HG03469 (cell line): Measurements from ENCODE around the gene PPP1R12A.
"Not testable (repeated sequence)": the region's sequence is repeated elsewhere in the genome, so short reads cannot be mapped to it uniquely, and the experiment has no call there.

Source experiments
- ATAC-seq: cut with Tn5 transposase; IDR thresholded peaks from one replicate; pipeline ENCODE4 v1.9.1; 2021; ENCODE audit warnings: mild to moderate bottlenecking, moderate library complexity, moderate number of reproducible peaks; ENCODE audit not compliant: unreplicated experiment

The PPP1R12A gene

DNA sequence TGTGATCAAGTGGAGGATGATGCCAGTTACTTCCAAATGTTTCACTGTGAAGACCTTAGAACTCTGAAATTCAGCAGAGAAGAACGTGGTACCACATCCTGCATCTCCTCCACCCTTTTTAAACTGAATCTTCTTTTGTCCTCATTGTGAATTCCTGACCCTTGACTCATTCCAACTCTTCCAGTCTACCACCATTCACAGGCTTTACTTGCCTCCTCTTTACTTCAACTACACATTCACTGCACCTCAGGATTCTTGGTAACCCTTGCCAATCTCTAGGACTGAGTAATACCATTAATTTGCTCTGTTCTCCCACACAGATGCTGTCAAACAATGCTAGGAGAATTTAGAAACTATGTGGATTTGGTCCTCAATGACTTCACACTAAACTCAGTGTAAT, 37.3 kb downstream of the PPP1R12A start:
- ATAC-seq, result no peak

DNA sequence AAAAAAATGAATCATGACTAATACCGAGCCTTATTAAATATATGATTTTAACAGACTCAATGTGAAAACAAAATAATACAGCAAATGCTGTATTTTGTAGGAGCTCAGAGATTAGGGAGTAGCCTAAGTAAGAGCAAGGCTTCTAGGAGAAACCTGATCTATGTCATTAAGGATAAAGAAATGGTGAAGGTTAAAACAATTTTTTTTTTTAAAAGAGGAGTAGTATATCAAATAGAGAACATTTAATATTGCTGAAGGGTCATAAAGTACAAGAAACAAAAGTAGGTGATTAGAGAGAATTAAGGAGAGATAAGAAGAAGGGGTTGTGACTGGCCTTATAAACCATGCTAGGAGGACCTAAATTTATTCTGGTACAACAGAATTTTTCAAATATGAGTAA, 39.1 kb downstream of the PPP1R12A start:
- ATAC-seq, result no peak

- no peak for ATAC-seq
These were observed 39.8 kb downstream of the PPP1R12A start for GRCh38 chr12:79895071-79895470.

- ATAC-seq, result no peak
These were observed 43.3 kb downstream of the PPP1R12A start for GRCh38 chr12:79891506-79892162.

GRCh38 chr12:79887890-79888289, 47.0 kb downstream of the PPP1R12A start:
- ATAC-seq, result no peak

GRCh38 chr12:79886917-79887519, 47.9 kb downstream of the PPP1R12A start:
- ATAC-seq, result peak; percentile 75

DNA sequence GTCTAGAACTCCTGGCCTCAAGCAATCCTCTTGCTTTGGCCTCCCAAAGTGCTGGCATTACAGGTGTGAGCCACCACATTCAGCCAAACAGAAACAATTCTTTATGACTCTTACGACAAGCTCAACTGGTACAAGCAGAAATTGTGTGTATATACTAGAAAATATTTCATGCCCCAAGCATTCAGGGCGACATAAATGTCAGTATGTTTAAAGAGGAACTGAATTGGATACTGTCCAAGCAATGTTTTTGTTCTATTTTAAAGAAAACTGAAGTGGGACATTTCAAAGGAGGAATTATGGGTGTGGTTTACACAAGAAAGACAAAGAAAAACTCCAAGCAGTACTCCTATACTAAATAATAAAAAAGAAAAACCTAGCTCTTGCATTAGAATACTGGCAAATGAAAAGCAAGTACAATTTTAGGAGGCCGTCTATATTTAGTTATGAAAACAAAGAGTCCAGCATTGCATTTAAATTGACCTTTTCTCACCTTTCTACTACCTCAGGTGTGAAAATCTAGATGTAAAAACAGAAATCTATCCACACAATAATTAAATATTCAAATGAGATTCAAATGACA, 48.9 kb downstream of the PPP1R12A start:
- no peak for ATAC-seq

DNA sequence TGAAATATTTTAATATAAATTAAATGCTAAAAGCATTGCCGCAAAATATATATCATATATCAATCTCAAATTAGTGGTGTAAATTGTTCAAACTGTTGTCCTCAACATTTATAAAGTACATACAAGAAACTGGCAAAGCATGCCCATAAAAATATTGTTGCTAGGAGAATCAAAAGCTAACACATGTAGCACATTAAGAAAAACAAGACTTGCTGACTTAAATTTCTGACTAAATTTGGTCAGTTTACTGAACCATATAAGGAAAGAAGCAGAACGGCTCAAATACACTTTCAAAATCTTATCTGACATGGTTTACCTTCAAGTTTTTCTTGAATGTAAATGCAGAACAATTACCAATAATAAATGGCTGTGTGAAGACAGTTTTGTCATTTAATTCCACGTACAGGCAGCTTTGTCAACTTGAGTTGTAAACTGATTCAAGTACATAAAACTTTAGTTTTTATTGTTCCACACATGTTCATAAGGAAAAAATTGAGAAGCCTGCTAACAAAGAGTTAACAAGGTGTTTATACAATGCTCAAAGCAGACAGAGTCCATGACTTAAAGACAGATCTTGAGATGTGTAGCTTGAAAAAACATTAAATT, 50.4 kb downstream of the PPP1R12A start:
- ATAC-seq, result no peak

DNA sequence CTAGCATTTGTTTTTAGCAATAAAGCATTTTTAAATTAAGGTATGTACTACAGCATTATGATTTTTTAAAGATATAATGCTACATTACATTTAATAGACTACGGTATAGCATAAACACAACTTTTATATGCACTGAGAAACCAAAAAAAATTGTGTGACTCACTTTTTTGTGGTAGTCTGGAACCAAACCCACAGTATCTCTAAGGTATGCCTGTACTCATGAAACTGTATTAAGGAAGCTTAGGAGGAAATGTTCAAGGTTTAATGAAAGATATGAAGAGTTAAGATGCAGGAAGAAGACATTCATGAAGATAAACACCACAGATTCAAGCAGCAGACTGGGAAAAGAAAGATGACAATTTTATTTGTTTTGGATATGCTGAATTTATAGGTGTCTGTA, 51.7 kb downstream of the PPP1R12A start:
- no peak for ATAC-seq

- no peak for ATAC-seq
These were observed 53.5 kb downstream of the PPP1R12A start for GRCh38 chr12:79881351-79881750.

DNA sequence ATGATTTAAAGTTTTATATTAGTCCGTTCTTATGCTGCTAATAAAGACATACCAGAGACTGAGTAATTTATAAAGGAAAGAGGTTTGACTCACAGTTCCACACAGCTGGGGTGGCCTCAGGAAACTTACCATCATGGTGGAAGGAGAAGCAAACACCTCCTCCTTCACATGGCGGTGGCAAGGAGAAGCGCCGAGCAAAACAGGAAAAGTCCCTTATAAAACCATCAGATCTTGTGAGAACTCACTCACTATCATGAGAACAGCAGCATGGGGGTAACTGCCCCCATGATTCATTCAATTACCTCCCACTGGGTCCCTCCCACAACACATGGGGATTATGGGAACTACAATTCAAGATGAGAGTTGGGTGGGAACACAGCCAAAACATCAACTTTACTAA, 56.4 kb downstream of the PPP1R12A start:
- not testable (repeated sequence) for ATAC-seq

DNA sequence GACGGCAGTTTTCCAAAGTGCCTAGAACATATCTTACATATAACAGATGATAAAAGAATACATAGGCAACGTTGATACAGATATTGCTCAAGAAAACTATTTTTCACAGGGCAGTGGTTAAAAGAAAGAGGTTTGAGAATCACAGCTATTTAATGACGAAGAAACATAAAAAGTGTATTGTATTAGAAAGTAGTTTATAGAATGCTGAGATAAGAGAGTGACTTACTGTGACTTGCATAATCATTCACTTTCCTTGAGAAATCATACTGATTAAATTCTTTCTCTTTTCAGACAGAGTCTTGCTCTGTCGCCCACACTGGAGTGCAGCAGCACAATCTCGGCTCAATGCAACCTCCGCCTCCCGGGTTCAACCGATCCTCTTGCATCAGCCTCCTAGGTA, 57.7 kb downstream of the PPP1R12A start:
- ATAC-seq, result no peak

DNA sequence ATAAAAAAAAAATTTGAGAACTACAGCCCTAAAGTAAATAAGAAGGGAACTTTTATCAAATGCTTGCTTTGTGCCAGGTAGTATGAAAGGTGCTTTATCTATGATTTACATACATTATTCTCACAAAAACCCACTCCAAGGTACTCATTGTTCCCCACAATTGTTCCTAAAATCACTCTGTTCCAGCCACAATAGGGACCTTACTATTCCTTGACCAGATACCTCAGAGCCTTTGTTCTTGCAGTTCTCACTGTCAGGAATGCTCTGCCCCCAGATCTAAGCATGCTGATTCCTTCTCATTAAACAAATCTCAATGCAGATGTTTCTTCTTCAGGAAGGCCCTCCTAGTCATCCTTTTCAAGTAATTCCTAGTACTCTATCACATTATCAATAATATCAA, 60.2 kb downstream of the PPP1R12A start:
- no peak for ATAC-seq

GRCh38 chr12:79873201-79873600, 61.7 kb downstream of the PPP1R12A start:
- ATAC-seq, result no peak

GRCh38 chr12:79871621-79872020, 63.3 kb downstream of the PPP1R12A start:
- ATAC-seq, result no peak

- no peak for ATAC-seq
These were observed 64.0 kb downstream of the PPP1R12A start for GRCh38 chr12:79870916-79871315.

- ATAC-seq, result no peak
These were observed 75.3 kb downstream of the PPP1R12A start for GRCh38 chr12:79859646-79860045.

- ATAC-seq, result no peak
These were observed 76.4 kb downstream of the PPP1R12A start for GRCh38 chr12:79858518-79858917.

DNA sequence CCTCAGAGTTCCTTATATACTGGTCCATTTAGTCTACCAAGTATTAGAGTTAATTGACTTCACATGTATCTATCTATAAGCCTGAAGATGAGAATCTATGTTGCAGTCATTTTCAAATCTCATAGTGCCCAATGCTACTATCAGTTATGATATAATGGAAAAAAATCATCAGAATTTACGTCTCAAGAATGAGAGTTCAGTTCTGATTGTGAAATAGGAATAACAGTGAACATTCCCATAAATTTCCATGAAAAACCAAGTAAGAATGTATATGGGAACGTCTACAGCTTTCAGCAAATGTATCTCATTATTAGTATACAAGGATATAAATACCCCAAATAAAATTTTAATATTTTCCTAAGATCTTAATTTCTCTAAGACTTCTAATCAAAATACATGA, 77.2 kb downstream of the PPP1R12A start:
- ATAC-seq, result no peak

GRCh38 chr12:79850610-79851299, 84.1 kb downstream of the PPP1R12A start:
- ATAC-seq, result no peak

- ATAC-seq, result no peak
These were observed 86.6 kb downstream of the PPP1R12A start for GRCh38 chr12:79848339-79848738.
